Tongue (tissue), 2 donors: ENCODE results near the gene TFIP11. TPM values are rescaled to one million over a fixed set of nuclear protein-coding genes. Genes with fewer than 3 reads are reported as not detected.

Experiments
- DNase-seq: peaks from one replicate; pipeline ENCODE4 v3.0.0-alpha.2; 2015
- total RNA-seq: library from RNA; depleted of rRNA; stranded (reverse); fragments of >200 nt; gene quantifications from one replicate; pipeline ENCODE4 v1.2.3, GENCODE V29; 2014

The TFIP11 gene
- 28.4 TPM for total RNA-seq

GRCh38 chr22:26512149-26512793, at the start of gene TFIP11:
TSS of gene TFIP11 (minus strand) at chr22:26512473. CDS start at chr22:26510272, 2,201 bp downstream.
- peak; percentile 97 for DNase-seq

GRCh38 chr22:26561756-26562417, 49.6 kb upstream of the TFIP11 start:
- no peak for DNase-seq

GRCh38 chr22:26559961-26560575, 47.8 kb upstream of the TFIP11 start:
- DNase-seq, result no peak

- DNase-seq, result no peak
Measured at GRCh38 chr22:26558248-26558895, 46.1 kb upstream of the TFIP11 start.

- DNase-seq, result peak; percentile 13
Measured at GRCh38 chr22:26556904-26557303, 44.6 kb upstream of the TFIP11 start.

- DNase-seq, result no peak
Measured at GRCh38 chr22:26555478-26555877, 43.2 kb upstream of the TFIP11 start.

GRCh38 chr22:26554956-26555355, 42.7 kb upstream of the TFIP11 start:
- DNase-seq, result no peak

- no peak for DNase-seq
Measured at GRCh38 chr22:26553056-26553752, 40.9 kb upstream of the TFIP11 start.

- no peak for DNase-seq
Measured at GRCh38 chr22:26552466-26552865, 40.2 kb upstream of the TFIP11 start.

- DNase-seq, result no peak
Measured at GRCh38 chr22:26551568-26551967, 39.3 kb upstream of the TFIP11 start.

- DNase-seq, result no peak
Measured at GRCh38 chr22:26550498-26551033, 38.3 kb upstream of the TFIP11 start.

- DNase-seq, result no peak
Measured at GRCh38 chr22:26549902-26550497, 37.7 kb upstream of the TFIP11 start.

- DNase-seq, result peak; percentile 40
Measured at GRCh38 chr22:26548984-26549383, 36.7 kb upstream of the TFIP11 start.

- no peak for DNase-seq
Measured at GRCh38 chr22:26548303-26548702, 36.0 kb upstream of the TFIP11 start.

GRCh38 chr22:26547837-26548236, 35.6 kb upstream of the TFIP11 start:
- no peak for DNase-seq

- no peak for DNase-seq
Measured at GRCh38 chr22:26547426-26547825, 35.2 kb upstream of the TFIP11 start.

GRCh38 chr22:26546282-26546681, 34.0 kb upstream of the TFIP11 start:
- no peak for DNase-seq

GRCh38 chr22:26545827-26546226, 33.6 kb upstream of the TFIP11 start:
- no peak for DNase-seq

GRCh38 chr22:26545385-26545784, 33.1 kb upstream of the TFIP11 start:
- DNase-seq, result no peak

GRCh38 chr22:26544489-26544888, 32.2 kb upstream of the TFIP11 start:
- DNase-seq, result no peak

GRCh38 chr22:26542831-26543230, 30.6 kb upstream of the TFIP11 start:
- DNase-seq, result no peak
